Activated T-helper 2 cell treated with anti-CD3 and anti-CD28 coated beads, Interferon-gamma antibody, Interleukin-2, Interleukin-4, amounts not matched to agents 10 μg/mL and 5 μg/mL and 100 μg/mL, durations not matched to agents 14 hours and 24 hours and 36 hours (primary cell): Measurements from ENCODE around the gene DENND4C. TPM values are rescaled to one million over a fixed set of nuclear protein-coding genes. Genes with fewer than 3 reads are reported as not detected.
"Not testable (repeated sequence)": the region's sequence is repeated elsewhere in the genome, so short reads cannot be mapped to it uniquely, and the experiment has no call there.

Experiments used
- DNase-seq: peaks from one replicate; pipeline ENCODE4 v3.0.0; 2021; ENCODE audit warnings: low spot score
- H3K27ac Mint-ChIP-seq: one replicate; pipeline ENCODE4 v1.8.0; 2021; ENCODE audit warnings: mixed read lengths
- H3K27me3 Mint-ChIP-seq: one replicate; pipeline ENCODE4 v1.8.0; 2021; ENCODE audit warnings: low read depth, mixed read lengths
- H3K36me3 Mint-ChIP-seq: one replicate; pipeline ENCODE4 v1.8.0; 2021; ENCODE audit warnings: low read depth, mixed read lengths
- H3K4me1 Mint-ChIP-seq: one replicate; pipeline ENCODE4 v1.8.0; 2021; ENCODE audit warnings: low read depth, mixed read lengths
- H3K4me3 Mint-ChIP-seq: one replicate; pipeline ENCODE4 v1.8.0; 2021; ENCODE audit warnings: low read depth, mild to moderate bottlenecking, moderate library complexity, mixed read lengths
- H3K9me3 Mint-ChIP-seq: one replicate; pipeline ENCODE4 v1.8.0; 2021; ENCODE audit warnings: mixed read lengths
- intact Hi-C: fragments of 100-400 bp; cut with micrococcal nuclease; formaldehyde crosslinking; loops from one replicate; pipeline ENCODE4 v1.15.1; 2023
- total RNA-seq: library from RNA; stranded (reverse); gene quantifications from 2 replicates; pipeline ENCODE4 v1.2.3, GENCODE V29; 2022

Gene DENND4C
- total RNA-seq: 19.0 and 25.0 TPM in 2 replicates

GRCh38 chr9:19230355-19231125 lies at the start of gene DENND4C:
TSS of gene DENND4C (plus strand) at chr9:19230693. CDS start at chr9:19276175, 45,482 bp downstream.
- H3K27ac Mint-ChIP-seq: peak within 1 kb of the TSS; percentile 69
- no peaks in the 10 kb centered on the region for H3K9me3 Mint-ChIP-seq
- H3K4me3 Mint-ChIP-seq: peak within 1 kb of the TSS; percentile 76
- H3K36me3 Mint-ChIP-seq: no peaks in the 10 kb centered on the region
- peak; percentile 82 for DNase-seq
- intact Hi-C loops: loop anchor here (1.0 to 2.0 kb wide), 3 partner anchors 128 to 182 kb away; partner anchors contain the start of genes HAUS6, RPS6 and RRAGA
- H3K4me1 Mint-ChIP-seq: peaks cover 12% of the 10 kb centered on the region
- H3K27me3 Mint-ChIP-seq: no peaks in the 10 kb centered on the region

DNA sequence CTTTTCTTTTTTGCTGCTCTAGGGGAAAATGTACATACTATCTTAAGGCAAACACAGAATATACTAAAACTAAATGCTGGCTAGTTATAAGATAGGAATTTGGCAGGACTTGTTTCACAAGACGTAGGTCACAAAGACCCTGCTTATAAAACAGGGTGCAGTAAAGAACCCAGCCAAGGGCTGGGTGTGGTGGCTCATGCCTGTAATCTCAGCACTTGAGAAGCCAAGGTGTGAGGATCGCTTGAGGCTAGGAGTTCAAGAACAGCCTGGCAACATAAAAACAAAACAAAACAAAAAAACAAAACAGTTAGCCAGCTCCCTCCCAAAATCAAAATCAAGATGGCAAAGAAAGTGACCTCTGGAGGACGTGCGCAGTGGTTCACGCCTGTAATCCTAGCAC lies 49.5 kb upstream of the DENND4C start:
- intact Hi-C loops: no loop called here

GRCh38 chr9:19181561-19181960 lies 48.9 kb upstream of the DENND4C start:
- DNase-seq: no peak

More for the DNA sequence above, 49.5 kb upstream of the DENND4C start:
- no peak overlapping the region for H3K27ac Mint-ChIP-seq
- no peaks in the 10 kb centered on the region for H3K36me3 Mint-ChIP-seq
- no peaks in the 10 kb centered on the region for H3K9me3 Mint-ChIP-seq
- DNase-seq: no peak
- no peak overlapping the region for H3K4me3 Mint-ChIP-seq
- H3K4me1 Mint-ChIP-seq: peaks cover 15% of the 10 kb centered on the region
- H3K27me3 Mint-ChIP-seq: no peaks in the 10 kb centered on the region

GRCh38 chr9:19184144-19184917 lies 46.2 kb upstream of the DENND4C start:
- H3K4me3 Mint-ChIP-seq: peak overlapping the region; percentile 37
- no peaks in the 10 kb centered on the region for H3K36me3 Mint-ChIP-seq
- DNase-seq: peak; percentile 69
- peaks cover 19% of the 10 kb centered on the region for H3K4me1 Mint-ChIP-seq
- H3K9me3 Mint-ChIP-seq: no peaks in the 10 kb centered on the region
- peak overlapping the region; percentile 92 for H3K27ac Mint-ChIP-seq
- intact Hi-C loops: loop anchor here (1.0 to 2.0 kb wide), 6 partner anchors 14 to 196 kb away; partner anchors contain the start of genes HAUS6 and RPS6
- H3K27me3 Mint-ChIP-seq: no peaks in the 10 kb centered on the region

More at GRCh38 chr9:19181561-19181960, 48.9 kb upstream of the DENND4C start:
- Mint-ChIP-seq H3K4me1 (peaks cover 15% of the 10 kb centered on the region), H3K4me3 (no peak overlapping the region), H3K27ac (no peak overlapping the region), H3K36me3 (no peaks in the 10 kb centered on the region), H3K27me3 (no peaks in the 10 kb centered on the region), H3K9me3 (no peaks in the 10 kb centered on the region)
- intact Hi-C loops: no loop called here

DNA sequence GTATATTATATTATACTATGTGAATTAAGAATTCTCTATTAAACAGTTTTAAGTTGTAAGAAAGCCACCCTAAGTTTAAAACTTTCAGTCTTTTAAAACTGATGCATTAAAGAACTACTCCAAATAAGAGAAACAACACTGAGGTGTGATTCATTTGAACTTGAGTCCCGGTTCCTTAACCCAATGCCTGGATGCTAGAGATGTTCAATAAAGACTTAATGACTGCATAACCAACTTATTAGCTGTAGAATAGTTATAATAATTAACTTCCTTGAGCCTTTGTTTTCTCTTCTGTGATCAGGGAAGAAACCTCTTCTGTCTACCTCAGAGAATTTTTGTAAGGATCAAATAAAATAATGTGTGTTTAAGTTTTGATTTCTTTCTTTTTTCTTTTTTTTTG lies 45.3 kb upstream of the DENND4C start:
- no peaks in the 10 kb centered on the region for H3K9me3 Mint-ChIP-seq
- no peak overlapping the region for H3K4me3 Mint-ChIP-seq
- H3K4me1 Mint-ChIP-seq: peaks cover 19% of the 10 kb centered on the region
- H3K36me3 Mint-ChIP-seq: no peaks in the 10 kb centered on the region
- intact Hi-C loops: loop anchor here (2.0 kb wide), 1 partner anchor 14 kb away; no protein-coding TSS in a partner anchor
- no peak overlapping the region for H3K27ac Mint-ChIP-seq
- no peaks in the 10 kb centered on the region for H3K27me3 Mint-ChIP-seq
- DNase-seq: no peak

DNA sequence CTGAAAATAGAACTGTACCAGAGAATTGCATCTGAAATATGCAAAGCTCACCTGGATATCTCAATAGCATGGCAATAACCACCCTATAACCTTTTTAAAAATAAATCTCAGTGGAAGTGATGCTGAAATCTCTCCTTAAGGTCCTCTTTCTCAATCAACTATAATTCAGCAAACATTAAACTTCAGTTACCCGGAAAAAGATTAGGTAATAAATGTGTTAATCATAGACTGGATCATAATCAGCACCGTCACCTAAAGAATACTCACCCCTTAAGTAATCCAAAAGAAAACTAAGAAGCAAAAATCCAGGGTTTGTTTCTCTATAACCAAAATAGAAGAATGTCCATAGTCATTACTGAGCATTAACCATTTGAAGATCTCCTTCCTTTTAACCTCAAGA lies 44.3 kb upstream of the DENND4C start:
- no peak for DNase-seq
- no peak overlapping the region for H3K4me3 Mint-ChIP-seq
- intact Hi-C loops: no loop called here
- no peak overlapping the region for H3K27ac Mint-ChIP-seq
- H3K4me1 Mint-ChIP-seq: peaks cover 20% of the 10 kb centered on the region
- H3K36me3 Mint-ChIP-seq: no peaks in the 10 kb centered on the region
- H3K27me3 Mint-ChIP-seq: no peaks in the 10 kb centered on the region
- no peaks in the 10 kb centered on the region for H3K9me3 Mint-ChIP-seq

DNA sequence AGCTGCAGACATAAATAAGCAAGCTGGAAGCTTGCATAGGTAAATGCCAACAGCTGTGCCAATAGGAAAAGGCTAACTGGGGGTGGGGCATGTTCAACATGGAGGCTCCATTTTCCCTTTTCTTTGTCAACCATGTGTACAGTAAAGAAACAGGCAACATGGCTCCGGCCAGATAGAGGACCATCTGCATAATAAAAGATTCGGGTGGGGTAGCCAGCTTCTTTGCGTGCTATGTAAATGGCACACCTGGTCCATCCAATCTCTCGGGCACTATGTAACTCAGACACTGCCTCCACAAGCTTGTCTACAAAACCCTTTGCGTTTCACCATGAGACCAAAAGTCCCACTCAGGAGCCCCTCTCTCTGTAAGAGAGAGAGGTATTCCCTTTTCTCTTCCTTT lies 41.7 kb upstream of the DENND4C start:
- intact Hi-C loops: no loop called here
- Mint-ChIP-seq H3K27ac (no peak overlapping the region), H3K36me3 (no peaks in the 10 kb centered on the region), H3K4me3 (no peak overlapping the region), H3K9me3 (no peaks in the 10 kb centered on the region), H3K27me3 (no peaks in the 10 kb centered on the region), H3K4me1 (peaks cover 19% of the 10 kb centered on the region)
- DNase-seq: no peak

GRCh38 chr9:19192202-19193028 lies 38.1 kb upstream of the DENND4C start:
- intact Hi-C loops: no loop called here
- no peaks in the 10 kb centered on the region for H3K9me3 Mint-ChIP-seq
- peaks cover 12% of the 10 kb centered on the region for H3K4me1 Mint-ChIP-seq
- no peaks in the 10 kb centered on the region for H3K36me3 Mint-ChIP-seq
- no peaks in the 10 kb centered on the region for H3K27me3 Mint-ChIP-seq
- no peak overlapping the region for H3K27ac Mint-ChIP-seq
- DNase-seq: no peak
- no peak overlapping the region for H3K4me3 Mint-ChIP-seq

DNA sequence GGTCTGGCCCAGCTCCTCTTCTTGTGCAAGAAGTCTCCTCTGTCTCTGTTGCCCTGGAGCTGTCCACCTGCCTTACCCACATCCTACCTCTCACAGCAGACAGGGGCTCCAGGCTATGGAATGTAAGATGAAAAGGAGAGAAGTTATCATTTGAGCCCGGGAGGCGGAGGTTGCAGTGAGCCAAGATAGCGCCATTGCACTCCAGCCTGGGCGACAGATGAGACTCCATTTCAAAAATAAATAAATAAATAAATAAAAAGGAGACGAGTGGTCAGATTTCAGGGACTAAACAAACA lies 37.5 kb upstream of the DENND4C start:
- Mint-ChIP-seq H3K27ac (no peak overlapping the region), H3K36me3 (no peaks in the 10 kb centered on the region), H3K4me1 (peaks cover 8% of the 10 kb centered on the region), H3K9me3 (no peaks in the 10 kb centered on the region), H3K4me3 (no peak overlapping the region), H3K27me3 (no peaks in the 10 kb centered on the region)
- intact Hi-C loops: no loop called here
- DNase-seq: no peak

GRCh38 chr9:19193358-19193973 lies 37.0 kb upstream of the DENND4C start:
- intact Hi-C loops, H3K4me3 Mint-ChIP-seq, H3K36me3 Mint-ChIP-seq, DNase-seq, H3K27ac Mint-ChIP-seq, H3K27me3 Mint-ChIP-seq, H3K9me3 Mint-ChIP-seq: not testable (repeated sequence)
- peaks cover 12% of the 10 kb centered on the region for H3K4me1 Mint-ChIP-seq

DNA sequence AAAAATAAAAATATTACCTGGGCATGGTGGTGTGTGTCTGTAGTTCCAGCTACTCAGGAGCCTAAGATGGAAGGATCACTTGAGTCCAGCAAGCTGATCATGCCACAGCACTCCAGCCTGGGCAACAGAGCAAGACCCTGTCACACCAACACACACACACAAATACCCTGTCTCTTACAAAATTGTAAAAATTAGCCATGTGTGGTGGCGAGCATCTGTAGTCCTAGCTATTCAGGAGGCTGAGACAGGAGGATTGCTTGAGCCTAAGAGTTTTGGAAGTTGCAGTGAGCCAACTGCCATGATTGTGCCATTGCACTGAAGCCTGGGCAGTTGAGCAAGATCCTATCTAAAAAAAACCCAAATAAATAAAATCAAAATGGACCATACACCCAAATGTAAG lies 32.1 kb upstream of the DENND4C start:
- Mint-ChIP-seq H3K27me3 (no peaks in the 10 kb centered on the region), H3K9me3 (no peaks in the 10 kb centered on the region), H3K4me3 (no peak overlapping the region), H3K36me3 (no peaks in the 10 kb centered on the region), H3K27ac (no peak overlapping the region), H3K4me1 (peaks cover 15% of the 10 kb centered on the region)
- intact Hi-C loops: loop anchor here (2.0 kb wide), 1 partner anchor 14 kb away; no protein-coding TSS in a partner anchor
- DNase-seq: no peak

DNA sequence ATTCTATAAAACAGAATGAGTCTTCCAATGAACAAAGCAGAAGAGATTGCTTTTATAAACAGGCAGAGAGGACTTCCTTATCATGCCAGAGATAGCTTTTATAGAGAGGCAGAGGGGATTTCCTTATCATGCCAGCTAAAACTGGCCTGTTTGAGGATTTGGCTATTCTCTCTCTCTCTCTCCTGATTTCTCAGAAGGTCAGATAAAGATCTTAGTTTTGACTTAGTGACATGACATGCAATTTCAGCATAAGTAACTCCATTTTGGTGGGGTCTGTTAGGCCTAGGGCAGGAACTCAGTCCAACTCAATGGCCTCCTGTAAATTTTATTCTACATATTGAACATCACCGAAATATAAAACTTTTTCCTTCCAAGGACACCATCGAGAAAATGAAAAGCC lies 31.5 kb upstream of the DENND4C start:
- no peaks in the 10 kb centered on the region for H3K36me3 Mint-ChIP-seq
- H3K4me3 Mint-ChIP-seq: no peak overlapping the region
- no peak for DNase-seq

More for the DNA sequence above, 31.5 kb upstream of the DENND4C start:
- H3K27ac Mint-ChIP-seq: peak overlapping the region; percentile 49
- H3K4me1 Mint-ChIP-seq: peaks cover 15% of the 10 kb centered on the region
- H3K27me3 Mint-ChIP-seq: no peaks in the 10 kb centered on the region
- intact Hi-C loops: loop anchor here (2.0 kb wide), 1 partner anchor 14 kb away; no protein-coding TSS in a partner anchor
- no peaks in the 10 kb centered on the region for H3K9me3 Mint-ChIP-seq
